Body of pancreas (tissue), 4 donors: ENCODE measurements around the gene RELN.
"Not testable (repeated sequence)": the region's sequence is repeated elsewhere in the genome, so short reads cannot be mapped to it uniquely, and the experiment has no call there.

Experiments
- POLR2A ChIP-seq, 3 donors: fragments of 450-650 bp; IDR thresholded peaks; one replicate each; pipeline ENCODE4 v1.6.1; 2016; ENCODE audit warnings: antibody characterized with exemption in 3 of 3, mild to moderate bottlenecking in 2 of 3
- TF ChIP-seq, protein P1 (sequence below), 7 experiments: fragments of 450-650 bp in 4 of 7; fragments of 200-600 bp in 3 of 7; sonication (generic) in 3 of 7; IDR thresholded peaks; one replicate each; pipeline ENCODE4 v1.5.1; 2016 to 2019; ENCODE audit warnings: antibody characterized with exemption in 7 of 7

DNA sequence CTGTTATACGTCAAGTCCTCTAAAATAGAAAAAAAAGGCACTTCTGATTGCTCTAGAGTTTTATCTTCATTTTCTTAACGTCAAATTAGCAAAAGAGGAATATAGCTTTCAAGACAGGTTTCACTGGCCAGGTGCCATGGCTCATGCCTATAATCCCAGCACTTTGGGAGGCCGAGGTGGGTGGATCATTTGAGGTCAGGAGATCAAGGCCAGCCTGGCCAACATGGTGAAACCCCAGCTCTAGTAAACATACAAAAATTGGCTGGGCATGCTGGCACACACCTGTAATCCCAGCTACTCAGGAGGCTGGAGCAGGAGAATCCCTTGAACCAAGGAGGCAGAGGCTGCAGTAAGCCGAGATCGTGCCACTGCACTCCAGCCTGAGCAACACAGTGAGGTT is 173.5 kb downstream of the RELN start:
- TF ChIP-seq, protein P1, sequence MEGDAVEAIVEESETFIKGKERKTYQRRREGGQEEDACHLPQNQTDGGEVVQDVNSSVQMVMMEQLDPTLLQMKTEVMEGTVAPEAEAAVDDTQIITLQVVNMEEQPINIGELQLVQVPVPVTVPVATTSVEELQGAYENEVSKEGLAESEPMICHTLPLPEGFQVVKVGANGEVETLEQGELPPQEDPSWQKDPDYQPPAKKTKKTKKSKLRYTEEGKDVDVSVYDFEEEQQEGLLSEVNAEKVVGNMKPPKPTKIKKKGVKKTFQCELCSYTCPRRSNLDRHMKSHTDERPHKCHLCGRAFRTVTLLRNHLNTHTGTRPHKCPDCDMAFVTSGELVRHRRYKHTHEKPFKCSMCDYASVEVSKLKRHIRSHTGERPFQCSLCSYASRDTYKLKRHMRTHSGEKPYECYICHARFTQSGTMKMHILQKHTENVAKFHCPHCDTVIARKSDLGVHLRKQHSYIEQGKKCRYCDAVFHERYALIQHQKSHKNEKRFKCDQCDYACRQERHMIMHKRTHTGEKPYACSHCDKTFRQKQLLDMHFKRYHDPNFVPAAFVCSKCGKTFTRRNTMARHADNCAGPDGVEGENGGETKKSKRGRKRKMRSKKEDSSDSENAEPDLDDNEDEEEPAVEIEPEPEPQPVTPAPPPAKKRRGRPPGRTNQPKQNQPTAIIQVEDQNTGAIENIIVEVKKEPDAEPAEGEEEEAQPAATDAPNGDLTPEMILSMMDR (IDR thresholded peaks at IDR 0.05), result not testable (repeated sequence)
- TF ChIP-seq POLR2A (IDR thresholded peaks at IDR 0.05), result not testable (repeated sequence)
